Activated CD4-positive, alpha-beta memory T cell treated with anti-CD3 and anti-CD28 coated beads for 36 hours (primary cell): ENCODE measurements around the gene GRIN1. TPM values are rescaled to one million over a fixed set of nuclear protein-coding genes. Genes with fewer than 3 reads are reported as not detected.
"Not testable (repeated sequence)": the region's sequence is repeated elsewhere in the genome, so short reads cannot be mapped to it uniquely, and the experiment has no call there.

Experiments
- CTCF ChIA-PET: fragments of 350-600 bp; sonication (Branson Sonifier 250); formaldehyde crosslinking; loops from one replicate; lab custom pipeline; 2021; ENCODE audit warnings: antibody characterized with exemption, inconsistent platforms; lab: Charles Lee
- POLR2A ChIA-PET: fragments of 350-600 bp; sonication (Branson Sonifier 250); formaldehyde crosslinking; loops from one replicate; lab custom pipeline; 2021; ENCODE audit warnings: antibody characterized with exemption; lab: Charles Lee
- DNase-seq: peaks from one replicate; pipeline ENCODE4 v3.0.0-alpha.2; 2020
- H3K27ac Mint-ChIP-seq: one replicate; pipeline ENCODE4 v1.8.0; 2021; ENCODE audit warnings: mixed read lengths
- H3K27me3 Mint-ChIP-seq: one replicate; pipeline ENCODE4 v1.8.0; 2021; ENCODE audit warnings: mixed read lengths
- H3K36me3 Mint-ChIP-seq: one replicate; pipeline ENCODE4 v1.8.0; 2021; ENCODE audit warnings: mixed read lengths
- H3K4me1 Mint-ChIP-seq: one replicate; pipeline ENCODE4 v1.8.0; 2021; ENCODE audit warnings: low read depth, mixed read lengths
- H3K4me3 Mint-ChIP-seq: one replicate; pipeline ENCODE4 v1.8.0; 2021; ENCODE audit warnings: mild to moderate bottlenecking, mixed read lengths
- H3K9me3 Mint-ChIP-seq: one replicate; pipeline ENCODE4 v1.8.0; 2021; ENCODE audit warnings: mixed read lengths
- intact Hi-C: fragments of 100-400 bp; cut with micrococcal nuclease; formaldehyde crosslinking; loops from one replicate; pipeline ENCODE4 v1.15.1; 2023
- total RNA-seq, 2 experiments: library from RNA; stranded (reverse); gene quantifications; one replicate each; pipeline ENCODE4 v1.2.3, GENCODE V29; 2021

The GRIN1 gene
- total RNA-seq, 2 experiments from 2014 or later = not detected

DNA sequence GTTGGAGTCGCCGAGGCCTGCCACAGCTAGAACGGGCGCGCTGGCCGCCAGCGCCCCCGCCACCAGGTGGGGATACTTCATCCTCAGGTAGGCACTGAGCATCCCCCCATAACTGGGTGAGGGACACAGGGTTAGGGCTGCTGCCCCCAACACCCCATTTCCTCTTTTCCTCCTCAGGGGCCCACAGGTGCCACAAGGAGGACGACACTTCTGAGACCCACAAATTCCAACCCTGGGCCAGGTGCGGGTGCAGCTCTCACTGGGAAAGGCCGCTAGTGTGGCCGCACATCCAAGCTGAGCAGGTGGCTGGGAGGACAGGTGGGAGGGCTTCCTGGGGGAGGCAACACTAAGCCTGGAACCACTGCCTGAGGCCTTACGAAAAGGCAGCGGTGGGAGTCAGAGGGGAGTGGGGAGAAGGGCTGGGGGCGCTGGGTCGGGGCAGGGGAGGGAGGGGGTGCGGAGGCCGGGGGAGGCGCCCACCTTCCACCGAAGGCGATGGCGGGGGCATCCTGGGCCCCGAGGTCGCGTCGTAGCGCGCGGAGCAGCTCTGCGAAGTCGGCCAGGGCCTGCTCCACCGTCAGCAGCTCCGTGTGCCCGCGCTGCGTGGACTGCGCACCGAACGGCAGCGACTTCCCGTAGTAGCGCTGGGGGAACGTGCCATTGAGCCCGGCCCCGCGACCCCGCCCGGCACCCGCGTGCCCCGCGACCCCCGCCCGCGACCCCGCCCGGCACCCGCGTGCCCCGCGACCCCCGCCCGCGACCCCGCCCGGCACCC is 25.4 kb upstream of the GRIN1 start:
- ChIA-PET POLR2A (interaction anchor here (0.5 to 2.4 kb wide), 6 partner anchors 16 to 97 kb away, joined by 3 to 12 read pairs (median 4); partner anchors contain the start of genes MAN1B1 and TPRN), CTCF (interaction anchor here (0.7 to 3.0 kb wide), 7 partner anchors 18 to 123 kb away, joined by 3 to 15 read pairs (median 4); partner anchors contain the start of genes MAN1B1 and RNF224)
- Mint-ChIP-seq H3K36me3 (peaks cover 8% of the 10 kb centered on the region), H3K4me1 (peaks cover 10% of the 10 kb centered on the region), H3K9me3 (no peaks in the 10 kb centered on the region), H3K4me3 (peak overlapping the region; percentile 70), H3K27me3 (no peaks in the 10 kb centered on the region), H3K27ac (no peak overlapping the region)
- DNase-seq = peak; percentile 51
- intact Hi-C loops = loop anchor here (1.0 kb wide), 1 partner anchor 16 kb away; no protein-coding TSS in a partner anchor

DNA sequence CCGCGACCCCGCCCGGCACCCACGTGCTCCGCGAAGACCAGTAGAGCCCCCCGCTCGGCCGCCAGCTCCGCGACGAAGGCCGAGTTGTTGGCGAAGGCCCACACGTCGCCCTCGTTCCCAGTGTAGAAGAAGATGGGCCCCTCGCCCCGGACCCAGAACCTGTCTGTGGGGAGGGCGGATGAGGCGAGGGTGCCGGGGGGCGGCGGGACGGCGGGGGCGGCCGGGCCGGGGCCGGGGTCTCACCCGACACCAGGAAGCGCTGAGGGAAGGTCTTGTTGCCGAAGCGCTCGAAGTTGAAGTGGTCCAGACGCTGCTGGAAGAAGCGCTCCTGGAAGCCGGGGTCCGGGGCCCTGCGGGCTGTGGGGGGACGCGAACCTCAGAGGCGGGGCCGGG is 24.7 kb upstream of the GRIN1 start:
- DNase-seq = no peak
- ChIA-PET POLR2A (interaction anchor here (1.0 to 2.4 kb wide), 7 partner anchors 9 to 575 kb away, joined by 3 to 12 read pairs (median 5); partner anchors contain the start of genes MAN1B1, TPRN and TUBB4B), CTCF (interaction anchor here (0.7 to 3.0 kb wide), 7 partner anchors 18 to 122 kb away, joined by 3 to 15 read pairs (median 4); partner anchors contain the start of genes MAN1B1 and RNF224)
- no peaks in the 10 kb centered on the region for H3K9me3 Mint-ChIP-seq
- peak overlapping the region; percentile 57 for H3K4me3 Mint-ChIP-seq
- peaks cover 15% of the 10 kb centered on the region for H3K4me1 Mint-ChIP-seq
- intact Hi-C loops = loop anchor here (1.0 kb wide), 1 partner anchor 15 kb away; no protein-coding TSS in a partner anchor
- H3K36me3 Mint-ChIP-seq = peaks cover 5% of the 10 kb centered on the region
- H3K27me3 Mint-ChIP-seq = no peaks in the 10 kb centered on the region
- no peak overlapping the region for H3K27ac Mint-ChIP-seq

DNA sequence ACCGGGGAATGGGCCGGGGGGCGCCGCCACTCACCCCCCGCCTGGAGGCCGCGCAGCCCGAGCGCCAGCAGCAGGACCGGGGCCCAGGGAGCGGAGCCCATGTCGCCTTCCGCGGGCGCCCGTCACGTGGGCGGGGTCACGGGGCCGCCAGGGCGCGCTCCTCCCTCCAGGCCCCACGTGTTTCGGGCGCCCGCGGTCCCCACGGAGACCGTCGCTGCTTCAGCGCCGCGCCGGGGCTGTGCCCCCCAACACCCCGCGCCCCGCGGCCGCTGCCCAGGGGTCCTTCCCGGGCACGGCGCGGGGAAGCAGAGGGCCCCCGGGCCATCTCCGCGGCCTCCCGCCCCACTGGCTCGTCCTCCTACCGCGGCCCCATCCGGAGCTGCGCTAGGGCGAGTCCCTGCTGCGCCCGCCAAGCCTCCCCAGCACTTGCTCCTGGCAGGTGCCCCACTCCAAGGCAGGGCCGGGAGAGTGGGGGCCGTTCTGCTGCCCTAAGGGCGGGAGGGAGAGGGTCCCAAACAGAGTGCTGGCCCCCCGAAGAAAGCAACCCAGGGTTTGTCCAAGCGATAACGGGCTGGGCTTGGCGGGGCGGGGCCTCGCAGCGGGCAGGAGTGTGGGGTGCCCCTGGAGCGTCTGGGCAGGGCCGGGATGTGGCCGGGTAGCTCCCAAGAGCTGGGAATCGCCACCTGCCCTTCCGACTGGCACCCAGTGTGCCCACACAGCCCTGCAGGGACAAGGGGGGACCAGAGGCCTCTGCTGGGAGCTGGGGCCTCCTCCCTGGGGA is 24.2 kb upstream of the GRIN1 start, which contains the start of gene DPP7:
Gene DPP7 (minus strand): TSS at position 121 of the 781 bp plus-strand sequence. CDS start 20 bp downstream, at position 101.
- H3K27ac Mint-ChIP-seq = no peak within 1 kb of the TSS
- H3K27me3 Mint-ChIP-seq = no peaks in the 10 kb centered on the region
- H3K4me1 Mint-ChIP-seq = peaks cover 18% of the 10 kb centered on the region
- no peaks in the 10 kb centered on the region for H3K9me3 Mint-ChIP-seq
- DNase-seq = peak; percentile 82
- ChIA-PET CTCF (interaction anchor here (0.6 to 3.0 kb wide), 9 partner anchors 14 to 122 kb away, joined by 3 to 15 read pairs (median 3); partner anchors contain the start of genes MAN1B1, RNF224 and TPRN), POLR2A (interaction anchor here (0.8 to 2.4 kb wide), 10 partner anchors 9 to 576 kb away, joined by 3 to 12 read pairs (median 4); partner anchors contain the start of genes MAN1B1, SSNA1, TPRN and TUBB4B)
- peak within 1 kb of the TSS; percentile 70 for H3K4me3 Mint-ChIP-seq
- intact Hi-C loops = loop anchor here (1.0 kb wide), 1 partner anchor 14 kb away; no protein-coding TSS in a partner anchor
- peaks cover 5% of the 10 kb centered on the region for H3K36me3 Mint-ChIP-seq

DNA sequence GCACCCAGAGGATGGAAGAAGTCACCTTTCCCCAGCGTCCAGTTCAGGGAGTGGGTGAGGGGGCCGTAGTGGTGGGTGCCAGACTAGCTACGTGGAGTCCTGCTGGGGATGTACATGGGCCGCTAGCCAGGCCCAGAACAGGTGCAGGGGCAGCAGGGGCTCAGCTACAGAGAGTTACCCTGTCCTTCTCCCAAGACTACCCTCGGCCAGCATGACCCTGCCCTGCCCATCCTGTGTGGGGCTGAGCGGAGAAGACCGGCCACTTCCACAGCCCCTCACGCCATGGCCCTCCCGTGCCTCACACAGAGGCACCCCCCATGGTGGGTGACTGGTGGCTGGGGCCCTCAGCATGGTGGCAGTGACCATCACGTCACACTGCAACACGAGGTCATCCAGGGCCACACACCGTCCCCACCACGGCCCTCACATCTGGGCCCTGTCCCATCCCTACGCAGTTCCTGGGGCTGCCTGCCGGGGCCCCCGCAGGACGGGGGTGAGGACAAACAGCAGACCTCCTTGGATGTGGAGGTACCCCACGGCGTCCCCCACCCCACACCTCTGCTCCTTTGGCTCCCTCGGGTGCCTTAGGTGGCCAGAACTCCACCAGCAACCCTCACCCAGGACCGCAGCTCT is 23.4 kb upstream of the GRIN1 start:
- intact Hi-C loops = no loop called here
- H3K27ac Mint-ChIP-seq = no peak overlapping the region
- ChIA-PET POLR2A (interaction anchor here (0.6 to 2.4 kb wide), 9 partner anchors 8 to 576 kb away, joined by 3 to 12 read pairs (median 4); partner anchors contain the start of genes MAN1B1, SSNA1 and TUBB4B), CTCF (interaction anchor here (0.6 to 3.0 kb wide), 8 partner anchors 14 to 121 kb away, joined by 3 to 15 read pairs (median 4); partner anchors contain the start of genes MAN1B1, RNF224 and TPRN)
- no peaks in the 10 kb centered on the region for H3K27me3 Mint-ChIP-seq
- H3K9me3 Mint-ChIP-seq = no peaks in the 10 kb centered on the region
- no peak for DNase-seq
- H3K36me3 Mint-ChIP-seq = peaks cover 5% of the 10 kb centered on the region
- H3K4me3 Mint-ChIP-seq = no peak overlapping the region
- H3K4me1 Mint-ChIP-seq = peaks cover 18% of the 10 kb centered on the region

DNA sequence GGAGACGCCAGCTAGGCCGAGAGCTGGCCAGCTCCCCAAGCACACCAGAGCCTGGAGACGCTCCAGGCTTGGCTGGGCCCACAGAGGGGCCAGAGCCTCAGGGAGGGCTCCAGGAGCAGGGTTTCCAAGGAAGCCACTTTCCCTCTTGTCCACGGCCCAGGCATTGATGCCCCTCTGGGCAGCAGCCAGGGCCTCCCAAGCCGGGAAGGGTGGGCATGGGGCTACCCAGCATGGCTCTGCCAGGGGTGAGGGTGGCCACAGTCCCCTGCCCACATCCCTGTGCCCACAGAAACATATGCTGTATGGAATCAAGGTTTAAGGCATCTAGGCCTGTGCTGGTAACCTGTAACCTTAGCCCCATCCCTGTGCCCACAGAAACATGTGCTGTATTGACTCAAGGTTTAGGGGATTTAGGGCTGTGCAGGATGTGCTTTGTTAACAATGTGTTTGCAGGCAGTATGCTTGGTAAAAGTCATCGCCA is 22.9 kb upstream of the GRIN1 start:
- H3K27me3 Mint-ChIP-seq = no peaks in the 10 kb centered on the region
- H3K4me3 Mint-ChIP-seq = no peak overlapping the region
- CTCF ChIA-PET = interaction anchor here (1.3 kb wide), 1 partner anchor 121 kb away, joined by 9 read pairs; no protein-coding TSS in a partner anchor
- DNase-seq = no peak
- no peak overlapping the region for H3K27ac Mint-ChIP-seq
- H3K4me1 Mint-ChIP-seq = peaks cover 16% of the 10 kb centered on the region
- POLR2A ChIA-PET = interaction anchor here (0.6 kb wide), 1 partner anchor 12 kb away, joined by 3 read pairs; no protein-coding TSS in a partner anchor
- intact Hi-C loops = no loop called here
- peaks cover 2% of the 10 kb centered on the region for H3K36me3 Mint-ChIP-seq
- H3K9me3 Mint-ChIP-seq = no peaks in the 10 kb centered on the region

DNA sequence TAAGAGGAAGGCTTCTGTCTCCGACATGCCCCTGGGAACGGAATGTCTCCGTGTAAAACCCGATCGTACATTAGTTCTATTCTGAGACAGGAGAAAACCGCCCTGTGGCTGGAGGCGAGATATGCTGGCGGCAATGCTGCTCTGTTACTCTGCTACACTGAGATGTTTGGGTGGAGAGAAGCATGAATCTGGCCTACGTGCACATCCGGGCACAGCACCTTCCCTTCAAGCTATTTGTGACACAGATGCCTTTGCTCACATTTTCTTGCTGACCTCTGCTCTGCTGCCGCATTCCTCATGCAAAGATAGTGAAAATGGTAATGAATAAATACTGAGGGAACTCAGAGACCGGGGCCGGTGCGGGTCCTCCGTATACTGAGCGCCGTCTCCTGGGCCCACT is 22.2 kb upstream of the GRIN1 start:
- POLR2A ChIA-PET = no interaction called here
- intact Hi-C loops = no loop called here
- Mint-ChIP-seq H3K27me3 (no peaks in the 10 kb centered on the region), H3K27ac (no peak overlapping the region), H3K36me3 (no peaks in the 10 kb centered on the region), H3K4me1 (peaks cover 16% of the 10 kb centered on the region), H3K4me3 (no peak overlapping the region), H3K9me3 (no peaks in the 10 kb centered on the region)
- no peak for DNase-seq
- CTCF ChIA-PET = interaction anchor here (2.2 kb wide), 1 partner anchor 126 kb away, joined by 4 read pairs; no protein-coding TSS in a partner anchor

DNA sequence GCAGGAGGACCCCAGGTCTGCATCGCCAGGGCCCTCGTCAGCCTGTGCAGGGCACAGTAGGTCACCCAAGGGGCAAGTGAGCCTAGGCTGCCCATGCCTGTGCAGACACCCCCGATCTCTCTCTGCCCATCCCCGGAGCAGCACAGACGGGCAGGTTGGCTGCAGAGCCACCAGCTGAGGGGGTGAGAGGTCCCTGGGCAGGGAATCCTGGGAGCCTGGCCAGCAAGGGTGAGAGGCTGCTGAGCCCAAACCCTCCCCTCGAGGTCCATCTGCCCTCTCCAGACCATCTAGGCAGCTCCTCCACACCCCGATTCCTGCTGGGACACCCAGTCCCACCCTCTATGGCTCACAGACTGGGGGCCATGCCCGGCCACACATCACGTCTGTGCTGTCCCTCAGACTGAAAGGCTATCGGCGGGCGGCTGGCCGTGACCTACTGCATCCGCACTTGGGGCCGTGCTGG is 21.7 kb upstream of the GRIN1 start:
- Mint-ChIP-seq H3K9me3 (no peaks in the 10 kb centered on the region), H3K4me3 (no peak overlapping the region), H3K4me1 (peaks cover 16% of the 10 kb centered on the region), H3K27me3 (no peaks in the 10 kb centered on the region), H3K36me3 (no peaks in the 10 kb centered on the region), H3K27ac (no peak overlapping the region)
- intact Hi-C loops = no loop called here
- no peak for DNase-seq
- ChIA-PET POLR2A (no interaction called here), CTCF (interaction anchor here (2.0 to 2.2 kb wide), 2 partner anchors 110 to 125 kb away, joined by 4 to 16 read pairs; partner anchors contain the start of gene RNF224)

DNA sequence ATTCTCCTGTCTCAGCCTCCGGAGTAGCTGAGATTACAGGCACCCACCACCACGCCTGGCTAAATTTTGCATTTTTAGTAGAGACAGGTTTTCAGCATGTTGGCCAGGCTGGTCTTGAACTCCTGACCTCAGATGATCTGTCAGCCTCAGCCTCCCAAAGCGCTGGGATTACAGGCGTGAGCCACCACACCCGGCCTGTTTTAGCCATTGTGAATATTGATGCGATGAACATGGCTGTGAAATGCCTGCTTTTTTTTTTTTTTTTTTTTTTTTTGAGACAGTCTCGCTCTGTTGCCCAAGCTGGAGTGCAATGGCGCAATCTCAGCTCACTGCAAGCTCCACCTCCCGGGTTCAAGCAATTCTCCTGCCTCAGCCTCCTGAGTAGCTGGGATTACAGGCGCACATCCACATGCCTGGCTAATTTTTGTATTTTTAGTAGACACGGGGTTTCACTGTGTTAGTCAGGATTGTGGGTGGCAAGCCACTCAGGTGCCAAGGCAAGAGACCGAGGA is 20.8 kb upstream of the GRIN1 start:
- POLR2A ChIA-PET = interaction anchor here (1.2 kb wide), 1 partner anchor 122 kb away, joined by 3 read pairs; the partner anchor contains the start of gene TUBB4B
- H3K27me3 Mint-ChIP-seq, DNase-seq, H3K4me3 Mint-ChIP-seq, H3K27ac Mint-ChIP-seq, H3K9me3 Mint-ChIP-seq, H3K36me3 Mint-ChIP-seq: not testable (repeated sequence)
- intact Hi-C loops = loop anchor here (1.0 kb wide), 1 partner anchor 105 kb away; no protein-coding TSS in a partner anchor
- H3K4me1 Mint-ChIP-seq = peaks cover 11% of the 10 kb centered on the region
- CTCF ChIA-PET = interaction anchor here (0.7 to 2.8 kb wide), 7 partner anchors 12 to 216 kb away, joined by 3 to 22 read pairs (median 4); partner anchors contain the start of gene RNF224

DNA sequence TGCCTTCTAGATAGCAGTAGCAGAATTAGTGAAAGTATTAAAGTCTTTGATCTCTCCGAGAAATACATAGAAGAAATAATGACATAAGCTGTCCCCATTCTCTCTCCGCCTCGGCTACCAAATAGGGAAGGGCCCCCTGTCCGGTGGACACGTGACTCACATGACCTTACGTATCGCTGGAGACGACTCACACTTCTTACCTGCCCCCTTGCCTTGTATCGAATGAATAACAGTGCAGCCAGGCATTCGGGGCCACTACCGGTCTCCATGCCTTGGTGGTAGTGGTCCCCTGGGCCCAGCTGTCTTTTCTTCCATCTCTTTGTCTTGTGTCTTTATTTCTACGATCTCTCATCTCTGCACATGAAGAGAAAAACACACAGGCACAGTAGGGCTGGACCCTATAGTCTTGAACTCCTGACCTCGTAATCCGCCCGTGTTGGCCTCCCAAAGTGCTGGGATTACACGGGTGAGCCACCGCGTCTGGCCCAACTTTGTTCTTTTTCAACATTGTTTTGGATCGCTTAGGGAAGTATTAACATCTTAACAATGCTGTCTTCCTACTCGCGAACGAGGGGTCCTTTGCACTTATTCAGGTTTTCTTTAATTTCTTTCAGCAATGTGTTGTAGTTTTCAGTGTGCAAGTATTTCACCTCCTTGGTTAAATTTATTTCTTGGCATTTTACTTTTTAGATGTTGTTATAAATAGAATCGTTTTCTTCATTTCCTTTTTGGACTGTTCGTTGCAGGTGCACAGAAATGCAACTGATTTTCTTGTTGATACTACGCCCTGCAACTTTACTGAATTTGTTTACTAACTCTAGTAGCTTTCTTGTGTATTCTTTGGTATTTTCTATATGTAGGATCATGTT is 16.8 kb upstream of the GRIN1 start:
- H3K4me1 Mint-ChIP-seq = peaks cover 16% of the 10 kb centered on the region
- intact Hi-C loops, POLR2A ChIA-PET, H3K27ac Mint-ChIP-seq, DNase-seq, H3K27me3 Mint-ChIP-seq, H3K9me3 Mint-ChIP-seq, H3K36me3 Mint-ChIP-seq, H3K4me3 Mint-ChIP-seq: not testable (repeated sequence)
- CTCF ChIA-PET = interaction anchor here (0.9 to 2.4 kb wide), 4 partner anchors 26 to 105 kb away, joined by 3 to 5 read pairs (median 4); partner anchors contain the start of gene RNF224
